Effector CD4-positive, alpha-beta T cell (primary cell): ENCODE measurements around the gene PLGRKT.
"Not testable (repeated sequence)": the region's sequence is repeated elsewhere in the genome, so short reads cannot be mapped to it uniquely, and the experiment has no call there.

ENCODE experiments used
- DNase-seq: peaks from one replicate; pipeline ENCODE4 v3.0.0-alpha.2; 2020

The PLGRKT gene

GRCh38 chr9:5429873-5430564 is 7.7 kb downstream of the PLGRKT start:
- DNase-seq = no peak

- DNase-seq = no peak
These were observed 8.8 kb downstream of the PLGRKT start for GRCh38 chr9:5428794-5429528.

GRCh38 chr9:5428172-5428571 is 9.6 kb downstream of the PLGRKT start:
- no peak for DNase-seq

- DNase-seq = no peak
These were observed 10.7 kb downstream of the PLGRKT start for GRCh38 chr9:5427005-5427404.

- no peak for DNase-seq
These were observed 12.6 kb downstream of the PLGRKT start for GRCh38 chr9:5425006-5425628.

- no peak for DNase-seq
These were observed 15.4 kb downstream of the PLGRKT start for GRCh38 chr9:5422276-5422675.

GRCh38 chr9:5421163-5421562 is 16.6 kb downstream of the PLGRKT start:
- DNase-seq = no peak

GRCh38 chr9:5419987-5420386 is 17.7 kb downstream of the PLGRKT start:
- no peak for DNase-seq

GRCh38 chr9:5418481-5418880 is 19.2 kb downstream of the PLGRKT start:
- no peak for DNase-seq

GRCh38 chr9:5416953-5417352 is 20.8 kb downstream of the PLGRKT start:
- no peak for DNase-seq

- DNase-seq = no peak
These were observed 29.1 kb downstream of the PLGRKT start for GRCh38 chr9:5408596-5408995.

GRCh38 chr9:5402217-5402616 is 35.5 kb downstream of the PLGRKT start:
- DNase-seq = no peak

- DNase-seq = not testable (repeated sequence)
These were observed 40.2 kb downstream of the PLGRKT start for GRCh38 chr9:5397547-5397946.

GRCh38 chr9:5395428-5395827 is 42.3 kb downstream of the PLGRKT start:
- no peak for DNase-seq

GRCh38 chr9:5393976-5394375 is 43.7 kb downstream of the PLGRKT start:
- DNase-seq = not testable (repeated sequence)

- DNase-seq = no peak
These were observed 44.2 kb downstream of the PLGRKT start for GRCh38 chr9:5393497-5393896.

- DNase-seq = no peak
These were observed 45.4 kb downstream of the PLGRKT start for GRCh38 chr9:5392285-5392684.

GRCh38 chr9:5389109-5389732 is 48.5 kb downstream of the PLGRKT start:
- DNase-seq = no peak

- DNase-seq = no peak
These were observed 49.5 kb downstream of the PLGRKT start for GRCh38 chr9:5388026-5388819.

- DNase-seq = no peak
These were observed 53.3 kb downstream of the PLGRKT start for GRCh38 chr9:5384436-5384835.

GRCh38 chr9:5382479-5382878 is 55.2 kb downstream of the PLGRKT start:
- DNase-seq = no peak

- DNase-seq = no peak
These were observed 61.8 kb downstream of the PLGRKT start for GRCh38 chr9:5375790-5376477.
